ENCODE data around the gene UBE2QL1.

DNA sequence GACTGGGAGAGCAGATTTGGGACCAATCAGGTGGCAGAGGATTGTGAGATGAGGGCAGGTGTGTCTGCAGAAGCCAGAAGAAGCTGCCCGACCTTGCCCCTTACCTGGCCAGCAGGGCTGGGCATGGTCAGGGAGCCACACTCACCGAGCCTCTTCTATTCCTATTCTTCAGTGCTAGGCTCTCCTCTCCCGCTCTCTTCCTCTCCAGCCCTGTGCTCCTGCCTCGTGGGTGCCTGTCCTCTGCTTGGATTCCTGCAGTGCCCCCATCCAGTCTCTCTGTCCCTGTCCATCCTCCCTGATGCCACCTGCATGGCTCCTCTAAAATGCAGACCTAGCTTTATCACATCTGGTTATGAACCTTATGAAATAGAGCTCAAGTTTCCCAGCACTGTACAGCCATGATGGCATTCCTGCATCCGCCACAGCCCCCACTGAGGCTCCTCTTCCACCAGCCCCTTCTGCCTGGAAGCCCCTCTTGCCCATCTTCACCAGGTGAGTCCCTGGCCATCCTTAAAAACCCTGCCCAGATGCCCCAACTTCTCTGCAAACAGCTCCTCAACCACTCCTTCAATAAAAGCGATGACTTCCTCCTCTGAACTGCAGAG is 8.2 kb downstream of the UBE2QL1 start:
- TF ChIP-seq POLR2A (IDR thresholded peaks at IDR 0.05) (no peak), POLR2AphosphoS5 (IDR thresholded peaks at IDR 0.05) (no peak)
